ENCODE results near the gene CDK11A.
A peak's percentile ranks its signal among the peaks of the same experiment; 100 is the strongest.

The CDK11A gene

DNA sequence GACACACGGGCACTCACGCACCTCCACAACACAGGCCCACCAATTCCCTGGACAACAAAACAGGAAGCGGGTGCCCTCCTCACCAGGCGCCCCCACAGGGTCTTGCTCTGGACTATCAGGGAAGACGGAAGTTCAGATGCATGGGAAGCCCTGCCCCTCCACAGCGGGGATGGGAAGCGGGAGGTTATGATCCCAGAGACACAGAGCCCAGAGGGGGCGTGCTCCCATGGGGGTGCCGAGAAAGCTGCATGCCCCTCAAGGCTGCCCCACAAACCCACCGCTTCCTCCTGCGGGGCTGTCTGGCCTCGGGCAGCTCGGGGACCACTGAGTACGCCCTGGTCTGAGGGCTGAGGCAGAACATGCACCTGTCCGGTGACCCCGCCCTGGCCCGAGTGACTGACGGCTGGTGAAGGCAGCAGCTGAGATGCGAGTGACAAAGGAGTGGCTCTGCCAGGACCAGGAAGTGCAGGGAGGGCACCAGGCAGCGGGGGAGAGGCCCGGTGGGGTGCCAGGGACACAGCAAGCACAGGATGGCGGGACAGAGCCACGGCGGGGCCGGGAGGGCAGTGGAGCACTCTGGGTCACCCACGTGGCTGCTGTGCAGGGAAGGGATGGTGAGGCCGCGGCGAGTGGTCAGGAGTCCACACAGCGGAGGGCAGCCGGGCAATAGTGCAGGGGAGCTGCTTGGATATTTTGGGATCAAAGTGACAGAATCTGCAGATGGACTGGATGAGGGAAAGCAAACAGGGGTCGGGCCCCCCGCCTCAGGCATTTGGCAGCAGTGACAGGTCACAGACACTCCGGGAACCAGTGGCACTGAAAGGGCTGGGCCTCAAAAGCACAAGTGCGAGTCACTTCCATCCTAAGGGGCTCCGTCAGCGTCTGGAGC, 35.5 kb upstream of the CDK11A start:
- no peak overlapping the region for H3K4me3 ChIP-seq (ENCODE audit: low read depth in 1 of 2, low read length in 2 of 2)
- H3K27me3 ChIP-seq (ENCODE audit: low read depth, low read length), result no peaks in the 10 kb centered on the region
- H3K4me1 ChIP-seq (ENCODE audit: control insufficient read depth in 1 of 2, insufficient read depth in 2 of 2, low read length in 2 of 2), result no peaks in the 10 kb centered on the region
- no peak overlapping the region for H3K27ac ChIP-seq (ENCODE audit: low read length)
- H3K9me3 ChIP-seq (ENCODE audit: control insufficient read depth in 1 of 2, low read length in 2 of 2), result no peaks in the 10 kb centered on the region
- peaks cover 21 to 69% of the 10 kb centered on the region in 2 donors for H3K36me3 ChIP-seq (ENCODE audit: control insufficient read depth in 1 of 2, insufficient read depth in 2 of 2, low read length in 2 of 2)

DNA sequence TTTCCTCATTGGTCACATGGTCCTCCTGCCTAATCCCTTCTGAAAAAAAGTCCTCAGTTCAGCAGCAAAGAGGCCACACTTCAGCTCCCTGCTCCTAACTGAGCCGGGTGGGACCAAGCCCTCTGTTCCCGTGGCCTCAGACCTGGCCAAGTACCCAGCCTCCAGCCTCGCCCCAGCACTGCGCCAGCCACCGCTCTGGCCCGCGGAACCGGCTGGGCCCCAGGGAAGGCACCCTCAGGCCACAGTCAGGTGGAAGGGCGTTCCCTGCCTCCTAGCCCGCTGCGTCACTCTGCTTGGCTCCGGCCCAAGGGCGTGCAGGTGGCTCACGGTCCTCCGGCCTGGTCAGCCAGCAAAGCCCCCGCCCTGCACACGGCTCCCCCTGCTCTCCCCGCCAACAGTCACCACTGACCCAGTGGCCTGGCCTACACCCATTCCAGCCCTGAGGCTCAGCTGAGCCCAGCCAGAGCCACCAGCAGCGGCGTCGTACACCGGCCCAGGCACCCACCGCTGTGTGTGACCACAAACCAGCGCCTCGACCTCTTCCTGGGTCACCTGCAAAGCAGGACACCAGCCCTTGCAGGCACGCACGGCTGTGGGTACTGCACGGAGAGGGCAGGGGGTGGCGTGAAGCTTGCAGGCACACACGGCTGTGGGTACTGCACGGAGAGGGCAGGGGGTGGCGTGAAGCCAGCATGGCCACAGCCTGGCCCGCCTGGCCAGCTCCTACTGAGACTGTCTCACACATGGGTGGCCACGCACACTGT, 34.7 kb upstream of the CDK11A start:
- Histone ChIP-seq H3K4me3 (ENCODE audit: low read depth in 1 of 2, low read length in 2 of 2) (no peak overlapping the region), H3K4me1 (ENCODE audit: control insufficient read depth in 1 of 2, insufficient read depth in 2 of 2, low read length in 2 of 2) (no peaks in the 10 kb centered on the region), H3K27me3 (ENCODE audit: low read depth, low read length) (no peaks in the 10 kb centered on the region), H3K9me3 (ENCODE audit: control insufficient read depth in 1 of 2, low read length in 2 of 2) (no peaks in the 10 kb centered on the region), H3K36me3 (ENCODE audit: control insufficient read depth in 1 of 2, insufficient read depth in 2 of 2, low read length in 2 of 2) (peaks cover 17 to 70% of the 10 kb centered on the region in 2 donors), H3K27ac (ENCODE audit: low read length) (peak overlapping the region; percentile 69)

DNA sequence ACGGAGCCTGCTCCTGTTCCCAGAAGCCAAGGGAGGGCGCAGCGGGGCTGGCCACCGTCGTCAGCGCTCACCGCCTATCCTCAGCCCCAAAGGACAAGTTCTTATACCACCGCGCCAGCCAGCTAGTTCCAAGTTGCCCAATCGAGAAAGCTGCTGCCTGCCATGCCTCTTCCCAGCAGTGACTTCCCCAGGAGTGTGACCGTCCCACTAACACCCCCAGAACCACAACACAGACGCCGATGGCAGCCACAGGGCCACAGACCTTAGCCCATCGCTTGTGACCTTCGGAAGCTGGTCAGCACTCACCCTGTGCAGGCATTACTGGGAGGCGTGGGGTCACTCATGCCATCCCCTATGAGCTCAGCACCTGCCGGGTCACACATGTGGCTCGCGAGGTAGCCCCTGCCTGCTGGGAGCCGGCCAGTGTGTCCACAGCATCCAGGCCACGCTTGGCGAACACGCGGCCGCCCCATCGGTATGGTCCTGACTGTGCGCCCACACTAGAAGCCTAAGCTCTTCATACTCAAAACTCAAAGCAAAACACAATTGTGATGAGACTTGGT, 34.0 kb upstream of the CDK11A start:
- peaks cover 23 to 73% of the 10 kb centered on the region in 2 donors for H3K36me3 ChIP-seq (ENCODE audit: control insufficient read depth in 1 of 2, insufficient read depth in 2 of 2, low read length in 2 of 2)
- H3K9me3 ChIP-seq (ENCODE audit: control insufficient read depth in 1 of 2, low read length in 2 of 2), result no peaks in the 10 kb centered on the region
- no peaks in the 10 kb centered on the region for H3K4me1 ChIP-seq (ENCODE audit: control insufficient read depth in 1 of 2, insufficient read depth in 2 of 2, low read length in 2 of 2)
- no peak overlapping the region for H3K4me3 ChIP-seq (ENCODE audit: low read depth in 1 of 2, low read length in 2 of 2)
- no peaks in the 10 kb centered on the region for H3K27me3 ChIP-seq (ENCODE audit: low read depth, low read length)
- H3K27ac ChIP-seq (ENCODE audit: low read length), result peak overlapping the region; percentile 69

DNA sequence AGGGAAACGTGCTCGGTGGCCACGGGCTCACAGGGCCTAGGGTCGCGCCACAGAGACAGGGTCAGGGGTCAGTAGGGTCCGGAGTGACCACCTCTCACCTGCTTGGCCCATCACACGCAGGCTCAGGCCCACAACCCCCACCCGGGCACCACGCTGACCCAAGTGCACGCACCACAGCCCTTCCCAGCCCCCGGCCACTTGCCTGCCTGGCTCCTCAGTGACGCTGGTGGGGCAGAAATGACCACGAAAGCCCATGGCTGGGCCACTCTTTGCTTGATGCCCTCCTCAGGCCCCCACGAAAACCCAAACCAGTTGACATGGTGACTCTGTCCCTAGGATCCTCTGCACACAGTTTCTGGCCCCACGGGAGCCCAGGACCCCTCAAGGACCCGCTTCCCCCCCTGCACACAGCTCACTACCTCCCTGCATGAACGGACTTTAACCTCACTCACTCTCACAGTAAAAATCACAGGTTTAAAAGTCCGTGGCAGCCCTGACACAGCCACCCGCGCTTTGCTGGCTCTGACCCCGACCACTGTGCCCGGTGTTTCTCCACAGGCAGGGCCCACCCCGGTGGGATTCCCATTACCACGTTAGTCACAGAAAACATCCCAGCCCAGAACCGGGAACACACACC, 33.4 kb upstream of the CDK11A start:
- H3K36me3 ChIP-seq (ENCODE audit: control insufficient read depth in 1 of 2, insufficient read depth in 2 of 2, low read length in 2 of 2), result peaks cover 24 to 79% of the 10 kb centered on the region in 2 donors
- H3K9me3 ChIP-seq (ENCODE audit: control insufficient read depth in 1 of 2, low read length in 2 of 2), result no peaks in the 10 kb centered on the region
- H3K27me3 ChIP-seq (ENCODE audit: low read depth, low read length), result no peaks in the 10 kb centered on the region
- H3K27ac ChIP-seq (ENCODE audit: low read length), result no peak overlapping the region
- no peak overlapping the region for H3K4me3 ChIP-seq (ENCODE audit: low read depth in 1 of 2, low read length in 2 of 2)
- no peaks in the 10 kb centered on the region for H3K4me1 ChIP-seq (ENCODE audit: control insufficient read depth in 1 of 2, insufficient read depth in 2 of 2, low read length in 2 of 2)

DNA sequence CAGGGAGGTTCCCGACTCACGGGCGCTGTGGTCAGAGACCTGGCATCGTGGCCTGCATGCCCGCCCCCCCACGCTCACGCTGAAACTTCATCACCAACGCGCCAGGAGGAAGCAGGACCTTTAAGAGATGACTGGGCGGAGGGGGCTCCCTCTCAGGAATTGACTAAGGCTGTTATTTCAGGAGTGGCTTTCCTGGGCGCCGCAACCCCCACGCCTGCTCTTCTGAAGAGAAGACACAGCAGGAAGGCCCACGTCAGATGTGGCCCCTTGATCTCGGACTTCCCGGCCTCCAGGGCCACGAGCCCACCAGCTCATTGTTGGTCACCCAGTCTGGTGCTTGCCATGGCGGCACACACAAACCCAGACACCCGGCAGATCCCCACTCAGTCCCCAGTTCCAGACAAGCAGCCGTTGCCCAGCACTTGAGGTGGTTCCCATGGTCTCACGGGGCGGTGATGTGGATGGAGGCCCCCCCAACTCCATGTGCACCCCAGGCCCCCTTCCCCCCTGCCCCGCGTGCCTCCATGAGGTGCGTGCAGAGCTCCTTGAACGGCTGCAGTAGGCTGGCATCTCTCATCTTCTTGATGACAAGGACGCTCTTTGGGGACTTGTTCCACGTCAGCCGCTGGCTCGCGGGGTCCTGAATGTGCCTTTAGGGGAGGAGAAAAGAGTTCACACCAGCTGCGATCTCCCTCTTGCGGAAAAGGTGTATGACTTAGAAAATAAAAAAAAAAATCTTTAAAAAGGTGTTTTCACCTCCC, 32.7 kb upstream of the CDK11A start:
- H3K9me3 ChIP-seq (ENCODE audit: control insufficient read depth in 1 of 2, low read length in 2 of 2), result no peaks in the 10 kb centered on the region
- no peak overlapping the region for H3K27ac ChIP-seq (ENCODE audit: low read length)
- no peak overlapping the region for H3K4me3 ChIP-seq (ENCODE audit: low read depth in 1 of 2, low read length in 2 of 2)
- H3K27me3 ChIP-seq (ENCODE audit: low read depth, low read length), result no peaks in the 10 kb centered on the region
- no peaks in the 10 kb centered on the region for H3K4me1 ChIP-seq (ENCODE audit: control insufficient read depth in 1 of 2, insufficient read depth in 2 of 2, low read length in 2 of 2)
- H3K36me3 ChIP-seq (ENCODE audit: control insufficient read depth in 1 of 2, insufficient read depth in 2 of 2, low read length in 2 of 2), result peaks cover 24 to 82% of the 10 kb centered on the region in 2 donors

DNA sequence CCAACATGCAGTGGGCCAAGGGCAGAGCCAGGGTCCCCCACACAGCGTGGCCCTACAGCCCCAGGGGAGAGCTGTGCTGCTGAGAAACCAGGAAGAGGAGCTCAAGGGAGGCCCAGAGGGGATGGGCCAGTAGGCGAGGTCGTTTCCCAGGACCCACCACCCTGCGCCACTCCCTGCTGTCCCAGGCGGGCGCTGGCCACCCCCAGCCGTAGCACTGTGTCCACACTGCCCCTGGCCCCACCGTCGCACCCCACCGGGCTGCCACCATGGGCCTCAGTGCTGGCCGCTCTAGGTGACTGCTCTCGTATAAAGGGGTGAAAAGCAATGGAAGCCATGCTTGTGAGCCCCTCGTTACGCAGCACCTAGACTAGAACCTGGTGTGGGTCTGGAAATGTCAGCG, 31.7 kb upstream of the CDK11A start:
- no peak overlapping the region for H3K4me3 ChIP-seq (ENCODE audit: low read depth in 1 of 2, low read length in 2 of 2)
- no peaks in the 10 kb centered on the region for H3K4me1 ChIP-seq (ENCODE audit: control insufficient read depth in 1 of 2, insufficient read depth in 2 of 2, low read length in 2 of 2)
- H3K9me3 ChIP-seq (ENCODE audit: control insufficient read depth in 1 of 2, low read length in 2 of 2), result no peaks in the 10 kb centered on the region
- H3K27me3 ChIP-seq (ENCODE audit: low read depth, low read length), result no peaks in the 10 kb centered on the region
- H3K27ac ChIP-seq (ENCODE audit: low read length), result no peak overlapping the region
- peaks cover 24 to 72% of the 10 kb centered on the region in 2 donors for H3K36me3 ChIP-seq (ENCODE audit: control insufficient read depth in 1 of 2, insufficient read depth in 2 of 2, low read length in 2 of 2)

DNA sequence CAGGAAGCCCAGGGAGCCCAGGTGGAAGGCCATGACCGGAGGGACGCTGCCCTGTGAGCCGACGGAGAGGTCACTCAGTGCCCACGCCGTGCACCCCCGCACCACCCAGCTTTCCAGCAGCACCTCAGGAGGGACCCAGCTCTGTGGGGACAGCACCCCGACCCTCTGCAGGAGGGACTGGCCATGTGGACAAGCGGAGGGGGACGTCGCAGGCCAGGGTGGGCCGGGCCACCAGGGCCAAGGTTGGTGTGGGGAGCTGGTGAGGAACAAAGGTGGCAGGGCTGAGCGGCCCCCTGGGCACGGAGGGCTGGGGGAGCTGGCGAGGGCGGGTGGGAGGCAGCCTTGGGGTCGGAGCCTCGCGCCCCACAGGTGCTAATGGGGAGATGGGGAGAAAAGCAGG, 31.3 kb upstream of the CDK11A start:
- Histone ChIP-seq H3K9me3 (ENCODE audit: control insufficient read depth in 1 of 2, low read length in 2 of 2) (no peaks in the 10 kb centered on the region), H3K36me3 (ENCODE audit: control insufficient read depth in 1 of 2, insufficient read depth in 2 of 2, low read length in 2 of 2) (peaks cover 20 to 67% of the 10 kb centered on the region in 2 donors), H3K4me1 (ENCODE audit: control insufficient read depth in 1 of 2, insufficient read depth in 2 of 2, low read length in 2 of 2) (no peaks in the 10 kb centered on the region), H3K4me3 (ENCODE audit: low read depth in 1 of 2, low read length in 2 of 2) (no peak overlapping the region), H3K27ac (ENCODE audit: low read length) (no peak overlapping the region), H3K27me3 (ENCODE audit: low read depth, low read length) (no peaks in the 10 kb centered on the region)

DNA sequence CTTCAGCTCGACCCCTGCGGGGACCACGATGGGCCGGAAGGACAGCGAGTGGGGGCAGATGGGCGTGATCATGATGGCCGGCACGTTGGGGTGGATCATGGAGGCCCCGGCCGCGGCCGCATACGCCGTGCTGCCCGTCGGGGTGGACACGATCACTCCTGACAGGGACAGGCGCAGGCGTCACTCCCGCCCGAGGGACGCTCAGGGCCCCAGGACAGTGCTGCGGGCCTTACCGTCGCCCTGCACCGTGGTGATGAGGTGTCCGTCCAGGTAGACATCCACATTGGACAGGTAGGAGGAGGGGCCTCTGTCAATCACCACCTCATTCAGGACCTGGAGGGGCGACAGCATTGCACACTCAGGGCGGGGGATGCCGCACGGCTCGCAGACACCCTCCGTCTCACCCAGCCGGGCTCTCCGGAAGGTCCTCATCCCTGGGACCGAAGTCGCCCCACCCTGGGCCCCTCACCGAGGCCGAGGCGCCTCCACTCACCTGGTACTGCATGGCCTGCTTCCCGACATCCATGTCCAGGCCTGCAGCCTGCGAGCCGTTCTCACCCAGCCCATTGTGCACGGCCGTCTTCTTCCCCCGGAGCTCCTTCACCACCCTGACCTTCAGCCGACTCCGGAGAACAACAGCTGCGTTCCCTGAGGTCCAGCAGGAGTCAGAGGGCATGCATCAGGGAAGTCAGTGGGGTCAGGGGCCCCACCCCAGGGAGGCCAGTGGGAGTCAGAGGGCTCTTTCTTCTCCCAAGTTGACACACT, 30.1 kb upstream of the CDK11A start:
- Histone ChIP-seq H3K9me3 (ENCODE audit: control insufficient read depth in 1 of 2, low read length in 2 of 2) (no peaks in the 10 kb centered on the region), H3K4me3 (ENCODE audit: low read depth in 1 of 2, low read length in 2 of 2) (no peak overlapping the region), H3K27me3 (ENCODE audit: low read depth, low read length) (no peaks in the 10 kb centered on the region), H3K36me3 (ENCODE audit: control insufficient read depth in 1 of 2, insufficient read depth in 2 of 2, low read length in 2 of 2) (peaks cover 20 to 55% of the 10 kb centered on the region in 2 donors), H3K4me1 (ENCODE audit: control insufficient read depth in 1 of 2, insufficient read depth in 2 of 2, low read length in 2 of 2) (no peaks in the 10 kb centered on the region), H3K27ac (ENCODE audit: low read length) (no peak overlapping the region)

DNA sequence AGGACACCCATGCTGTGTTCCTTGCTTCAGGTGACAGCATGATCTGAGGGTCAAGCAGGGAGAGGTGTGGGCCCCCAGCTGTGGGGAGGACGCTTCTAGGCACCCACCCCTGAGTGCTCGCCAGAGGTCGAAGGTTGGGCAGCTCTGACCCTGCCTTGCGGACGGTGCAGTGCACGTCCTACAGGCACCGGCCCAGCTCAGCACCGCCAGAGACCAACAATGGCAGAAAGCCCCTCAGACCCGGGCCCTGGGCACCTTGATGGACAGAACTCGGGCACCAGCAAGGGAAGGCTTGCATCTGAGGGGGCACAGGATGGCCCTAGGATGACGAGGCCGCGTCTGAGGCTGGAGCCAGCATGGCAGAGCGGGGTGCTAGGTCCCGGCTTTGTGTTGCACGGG, 29.4 kb upstream of the CDK11A start:
- Histone ChIP-seq H3K27ac (ENCODE audit: low read length) (no peak overlapping the region), H3K4me3 (ENCODE audit: low read depth in 1 of 2, low read length in 2 of 2) (no peak overlapping the region), H3K9me3 (ENCODE audit: control insufficient read depth in 1 of 2, low read length in 2 of 2) (no peaks in the 10 kb centered on the region), H3K4me1 (ENCODE audit: control insufficient read depth in 1 of 2, insufficient read depth in 2 of 2, low read length in 2 of 2) (no peaks in the 10 kb centered on the region), H3K27me3 (ENCODE audit: low read depth, low read length) (no peaks in the 10 kb centered on the region), H3K36me3 (ENCODE audit: control insufficient read depth in 1 of 2, insufficient read depth in 2 of 2, low read length in 2 of 2) (peaks cover 20 to 52% of the 10 kb centered on the region in 2 donors)

All from muscle layer of duodenum (tissue), 2 donors.